ENCODE results near the gene TMEM117.

The TMEM117 gene

GRCh38 chr12:43912859-43913258 is 77.0 kb downstream of the TMEM117 start:
- no peak for TF ChIP-seq JUND (IDR thresholded peaks at IDR 0.05; ENCODE audit: low read depth)
- in situ Hi-C loops (cut with HindIII; ENCODE audit: low pct_unique_long_range_greater_than_20kb, low sequenced_read_pairs) = no loop called here
- DNase-seq (ENCODE audit: low read depth in 1 of 2, low spot score in 1 of 2) = no peak

- DNase-seq (ENCODE audit: low read depth in 1 of 2, low spot score in 1 of 2) = no peak
- in situ Hi-C loops (cut with HindIII; ENCODE audit: low pct_unique_long_range_greater_than_20kb, low sequenced_read_pairs) = no loop called here
- no peak for TF ChIP-seq JUND (IDR thresholded peaks at IDR 0.05; ENCODE audit: low read depth)
These were observed 78.5 kb downstream of the TMEM117 start for GRCh38 chr12:43914391-43914790.

- in situ Hi-C loops (cut with HindIII; ENCODE audit: low pct_unique_long_range_greater_than_20kb, low sequenced_read_pairs) = no loop called here
- no peak for TF ChIP-seq JUND (IDR thresholded peaks at IDR 0.05; ENCODE audit: low read depth)
- DNase-seq (ENCODE audit: low read depth in 1 of 2, low spot score in 1 of 2) = peak in 1 of 2 experiments; percentile 24
These were observed 79.1 kb downstream of the TMEM117 start for GRCh38 chr12:43914923-43915468.

GRCh38 chr12:43917896-43918295 is 82.0 kb downstream of the TMEM117 start:
- no peak for DNase-seq (ENCODE audit: low read depth in 1 of 2, low spot score in 1 of 2)
- in situ Hi-C loops (cut with HindIII; ENCODE audit: low pct_unique_long_range_greater_than_20kb, low sequenced_read_pairs) = no loop called here
- TF ChIP-seq JUND (IDR thresholded peaks at IDR 0.05; ENCODE audit: low read depth) = no peak

GRCh38 chr12:43921666-43922337 is 85.9 kb downstream of the TMEM117 start:
- in situ Hi-C loops (cut with HindIII; ENCODE audit: low pct_unique_long_range_greater_than_20kb, low sequenced_read_pairs) = no loop called here
- no peak for DNase-seq (ENCODE audit: low read depth in 1 of 2, low spot score in 1 of 2)
- no peak for TF ChIP-seq JUND (IDR thresholded peaks at IDR 0.05; ENCODE audit: low read depth)

- DNase-seq (ENCODE audit: low read depth in 1 of 2, low spot score in 1 of 2) = no peak
- TF ChIP-seq JUND (IDR thresholded peaks at IDR 0.05; ENCODE audit: low read depth) = no peak
- in situ Hi-C loops (cut with HindIII; ENCODE audit: low pct_unique_long_range_greater_than_20kb, low sequenced_read_pairs) = no loop called here
These were observed 94.2 kb downstream of the TMEM117 start for GRCh38 chr12:43930032-43930431.

GRCh38 chr12:43931187-43931586 is 95.3 kb downstream of the TMEM117 start:
- DNase-seq (ENCODE audit: low read depth in 1 of 2, low spot score in 1 of 2) = no peak
- TF ChIP-seq JUND (IDR thresholded peaks at IDR 0.05; ENCODE audit: low read depth) = no peak
- in situ Hi-C loops (cut with HindIII; ENCODE audit: low pct_unique_long_range_greater_than_20kb, low sequenced_read_pairs) = no loop called here

GRCh38 chr12:43935581-43935980 is 99.7 kb downstream of the TMEM117 start:
- no peak for DNase-seq (ENCODE audit: low read depth in 1 of 2, low spot score in 1 of 2)
- in situ Hi-C loops (cut with HindIII; ENCODE audit: low pct_unique_long_range_greater_than_20kb, low sequenced_read_pairs) = no loop called here
- no peak for TF ChIP-seq JUND (IDR thresholded peaks at IDR 0.05; ENCODE audit: low read depth)

- in situ Hi-C loops (cut with HindIII; ENCODE audit: low pct_unique_long_range_greater_than_20kb, low sequenced_read_pairs) = no loop called here
- peak in 1 of 2 experiments; percentile 9 for DNase-seq (ENCODE audit: low read depth in 1 of 2, low spot score in 1 of 2)
- no peak for TF ChIP-seq JUND (IDR thresholded peaks at IDR 0.05; ENCODE audit: low read depth)
These were observed 102.1 kb downstream of the TMEM117 start for GRCh38 chr12:43937947-43938346.

- in situ Hi-C loops (cut with HindIII; ENCODE audit: low pct_unique_long_range_greater_than_20kb, low sequenced_read_pairs) = no loop called here
- no peak for TF ChIP-seq JUND (IDR thresholded peaks at IDR 0.05; ENCODE audit: low read depth)
- DNase-seq (ENCODE audit: low read depth in 1 of 2, low spot score in 1 of 2) = no peak
These were observed 106.5 kb downstream of the TMEM117 start for GRCh38 chr12:43942379-43942778.

GRCh38 chr12:43945983-43946382 is 110.1 kb downstream of the TMEM117 start:
- in situ Hi-C loops (cut with HindIII; ENCODE audit: low pct_unique_long_range_greater_than_20kb, low sequenced_read_pairs) = no loop called here
- no peak for TF ChIP-seq JUND (IDR thresholded peaks at IDR 0.05; ENCODE audit: low read depth)
- DNase-seq (ENCODE audit: low read depth in 1 of 2, low spot score in 1 of 2) = no peak

GRCh38 chr12:43951286-43951685 is 115.4 kb downstream of the TMEM117 start:
- no peak for TF ChIP-seq JUND (IDR thresholded peaks at IDR 0.05; ENCODE audit: low read depth)
- in situ Hi-C loops (cut with HindIII; ENCODE audit: low pct_unique_long_range_greater_than_20kb, low sequenced_read_pairs) = no loop called here
- no peak for DNase-seq (ENCODE audit: low read depth in 1 of 2, low spot score in 1 of 2)

- peak; percentile 43 to 70 for DNase-seq (ENCODE audit: low read depth in 1 of 2, low spot score in 1 of 2)
- TF ChIP-seq JUND (IDR thresholded peaks at IDR 0.05; ENCODE audit: low read depth) = no peak
- in situ Hi-C loops (cut with HindIII; ENCODE audit: low pct_unique_long_range_greater_than_20kb, low sequenced_read_pairs) = no loop called here
These were observed 122.0 kb downstream of the TMEM117 start for GRCh38 chr12:43957732-43958372.

Measured in T47D (cell line).